HepG2 (cell line): Measurements from ENCODE around the gene FAM124B. TPM values are rescaled to one million over a fixed set of nuclear protein-coding genes. Genes with fewer than 3 reads are reported as not detected.

Experiments used
- ATAC-seq: fragments of 200-7000 bp; cut with Tn5 transposase; 3 replicates; pipeline ENCODE4 v1.9.1; 2020; ENCODE audit warnings: mild to moderate bottlenecking, moderate library complexity
- BruUV-seq: library from RNA; stranded (reverse); fragments of 400-500 nt; replicated peaks from 2 replicates; lab custom pipeline; 2021; lab: Mats Ljungman, UMichigan
- CTCF ChIA-PET: fragments of 300-600 bp; formaldehyde crosslinking; extraction: SDS; loops from one replicate; lab custom pipeline; 2021; ENCODE audit warnings: low total read pairs, inconsistent platforms, low intra/inter-chr PET ratio; lab: Yijun Ruan, JAX
- POLR2A ChIA-PET: fragments of 350-600 bp; sonication (Branson Sonifier 250); formaldehyde crosslinking; loops from one replicate; lab custom pipeline; 2020; ENCODE audit warnings: antibody characterized with exemption, inconsistent platforms; lab: Yijun Ruan, JAX
- DNase-seq: peaks from one replicate; pipeline ENCODE4 v3.0.0-alpha.2; 2015; ENCODE audit warnings: low spot score
- FAIRE-seq: peaks from 3 replicates; lab custom pipeline; 2011; peaks lifted over from hg19 to GRCh38; lab: Jason Lieb, UNC
- H2AFZ ChIP-seq: one replicate; pipeline ENCODE4 v1.6.1; 2011; ENCODE audit warnings: low read length, inconsistent platforms
- H3K27ac ChIP-seq: fragments of 300-600 bp; 3 replicates; pipeline ENCODE4 v1.8.0; 2011; ENCODE audit warnings: mixed run types, mild to moderate bottlenecking, mixed read lengths, low read length, inconsistent platforms; ENCODE audit not compliant: insufficient read depth; ENCODE audit errors: extremely low read length
- H3K27me3 ChIP-seq, 2 experiments: fragments of 200-600 bp in 1 of 2; 2 replicates in 1 of 2; 3 replicates in 1 of 2; pipeline versions ENCODE4 v1.6.0 to v1.8.0; 2011; ENCODE audit warnings: low read length in 2 of 2, mild to moderate bottlenecking in 2 of 2, moderate library complexity in 2 of 2, inconsistent platforms in 1 of 2; ENCODE audit not compliant: insufficient read depth in 2 of 2, control insufficient read depth in 1 of 2
- H3K36me3 ChIP-seq, 2 experiments: fragments of 200-600 bp in 1 of 2; replicated peaks in 1 of 2; 2 replicates in 1 of 2; 3 replicates in 1 of 2; pipeline versions ENCODE4 v1.5.1 to v1.8.0; 2011; ENCODE audit warnings: low read length in 2 of 2, inconsistent platforms in 1 of 2; ENCODE audit not compliant: insufficient read depth in 2 of 2, control insufficient read depth in 1 of 2
- H3K4me1 ChIP-seq: 2 replicates; pipeline ENCODE4 v1.5.1; 2012; ENCODE audit warnings: low read length, inconsistent platforms; ENCODE audit not compliant: insufficient read depth
- H3K4me2 ChIP-seq: 2 replicates; pipeline ENCODE4 v1.6.0; 2011; ENCODE audit warnings: low read depth, low read length, inconsistent platforms
- H3K4me3 ChIP-seq, 3 experiments: fragments of 200-600 bp in 1 of 3; sonication (generic), shearing (Covaris generic) in 1 of 3; replicated peaks in 1 of 3; 2 replicates each; pipeline ENCODE4 v1.5.1; 2011 to 2016; ENCODE audit warnings: low read length in 3 of 3, inconsistent platforms in 2 of 3, low read depth in 2 of 3, mild to moderate bottlenecking in 2 of 3, control low read depth in 1 of 3, mixed read lengths in 1 of 3; ENCODE audit not compliant: insufficient read depth in 1 of 3
- H3K79me2 ChIP-seq: one replicate; pipeline ENCODE4 v1.6.1; 2011; ENCODE audit warnings: low read length, inconsistent platforms; ENCODE audit not compliant: insufficient read depth
- H3K9ac ChIP-seq: 2 replicates; pipeline ENCODE4 v1.6.0; 2011; ENCODE audit warnings: mild to moderate bottlenecking, low read depth, low read length, inconsistent platforms; ENCODE audit not compliant: insufficient read depth
- H3K9me3 ChIP-seq: 2 replicates; pipeline ENCODE4 v1.5.1; 2012; ENCODE audit warnings: mild to moderate bottlenecking, low read length
- H4K20me1 ChIP-seq: 2 replicates; pipeline ENCODE4 v1.6.0; 2011; ENCODE audit warnings: inconsistent platforms, mild to moderate bottlenecking, low read length, moderate library complexity; ENCODE audit not compliant: insufficient read depth
- AGO1 ChIP-seq: fragments of 200-400 bp; formaldehyde crosslinking; IDR thresholded peaks from 2 replicates; pipeline ENCODE4 v1.6.1; 2017; ENCODE audit warnings: mild to moderate bottlenecking, low read depth, low read length, moderate library complexity; ENCODE audit not compliant: poor library complexity, severe bottlenecking
- AKNA ChIP-seq: sonication (generic); formaldehyde crosslinking; IDR thresholded peaks from 2 replicates; pipeline ENCODE4 v1.4.0; 2020; ENCODE audit warnings: missing genetic modification reagents, borderline replicate concordance
- CENPT ChIP-seq: sonication (generic); formaldehyde crosslinking; IDR thresholded peaks from 2 replicates; pipeline ENCODE4 v1.8.0; 2022; ENCODE audit warnings: low read depth, mild to moderate bottlenecking, moderate library complexity, missing genetic modification reagents
- FOXM1 ChIP-seq: sonication (generic); formaldehyde crosslinking; IDR thresholded peaks from 2 replicates; pipeline ENCODE4 v1.5.0; 2020; ENCODE audit warnings: missing genetic modification reagents
- LCORL ChIP-seq, 2 experiments: fragments of 450-650 bp in 1 of 2; sonication (generic) in 1 of 2; formaldehyde crosslinking in 1 of 2; IDR thresholded peaks; 2 replicates each; pipeline versions ENCODE4 v1.5.0 to v1.6.1; 2017 to 2020; ENCODE audit warnings: antibody characterized with exemption in 1 of 2, missing genetic modification reagents in 1 of 2
- REL ChIP-seq: sonication (generic); formaldehyde crosslinking; conservative IDR thresholded peaks from 2 replicates; pipeline ENCODE4 v1.8.0; 2022; ENCODE audit warnings: mild to moderate bottlenecking, missing genetic modification reagents, moderate library complexity
- SMAD9 ChIP-seq: sonication (generic); formaldehyde crosslinking; IDR thresholded peaks from 2 replicates; pipeline ENCODE4 v1.5.1; 2020; ENCODE audit warnings: mild to moderate bottlenecking, missing genetic modification reagents
- SP5 ChIP-seq: IDR thresholded peaks from 2 replicates; pipeline ENCODE4 v1.6.1; 2016; ENCODE audit warnings: low read depth, borderline replicate concordance
- TMF1 ChIP-seq: sonication (generic); formaldehyde crosslinking; IDR thresholded peaks from 2 replicates; pipeline ENCODE4 v1.8.1; 2022; ENCODE audit warnings: low read depth, missing genetic modification reagents
- ZBTB44 ChIP-seq: sonication (generic); formaldehyde crosslinking; IDR thresholded peaks from 2 replicates; pipeline ENCODE4 v1.4.0; 2020; ENCODE audit warnings: missing genetic modification reagents
- ZNF274 ChIP-seq: sonication (generic); formaldehyde crosslinking; IDR thresholded peaks from 2 replicates; pipeline ENCODE4 v1.5.1; 2020; ENCODE audit warnings: mild to moderate bottlenecking, missing genetic modification reagents
- ZNF430 ChIP-seq: sonication (generic); formaldehyde crosslinking; IDR thresholded peaks from 2 replicates; pipeline ENCODE4 v1.9.0; 2021; ENCODE audit warnings: mild to moderate bottlenecking, missing genetic modification reagents
- ZNF737 ChIP-seq: sonication (generic); formaldehyde crosslinking; IDR thresholded peaks from 2 replicates; pipeline ENCODE4 v1.5.0; 2020; ENCODE audit warnings: missing genetic modification reagents, mild to moderate bottlenecking, borderline replicate concordance
- WGBS: methylation state at CpG from one replicate; pipeline ENCODE4 v1.1.6; 2017; ENCODE audit warnings: low lambda C conversion rate; 5-methylcytosine and 5-hydroxymethylcytosine counted together
- in situ Hi-C: cut with HindIII; loops from 2 replicates; pipeline ENCODE4 v1.10.0; 2017; ENCODE audit warnings: low pct_unique_long_range_greater_than_20kb; ENCODE audit not compliant: extremely low pct_ligation_motif_present
- intact Hi-C: fragments of 100-400 bp; cut with micrococcal nuclease; formaldehyde crosslinking; loops from one replicate; pipeline ENCODE4 v1.10.0; 2022; ENCODE audit not compliant: unreplicated experiment
- polyA plus RNA-seq, 8 experiments: library from polyadenylated mRNA; depleted of rRNA in 3 of 8; stranded (reverse) in 7 of 8; unstranded in 1 of 8; fragments of >200 nt; fragmentation: Illumina TruSeq in 4 of 8; extraction: Trizol in 4 of 8; gene quantifications; 2 replicates each; pipeline versions ENCODE4 v1.2.1 to v1.2.3, GENCODE V29; 2011 to 2016; ENCODE audit warnings: low read depth in 4 of 8, missing spikeins in 1 of 8, mixed read lengths in 1 of 8; ENCODE audit not compliant: insufficient read depth in 1 of 8
- total RNA-seq, 5 experiments: library from RNA; depleted of rRNA; stranded (reverse); fragments of >200 nt; fragmentation: Illumina TruSeq; extraction: Trizol; gene quantifications; 2 replicates each; pipeline ENCODE4 v1.2.3, GENCODE V29; 2016; ENCODE audit warnings: low read depth in 1 of 5

FAM124B gene
- total and polyA plus RNA-seq, 2 of the 13 experiments (the other 11 are each of a cell fraction or from before 2014, with no cell fraction given) = not detected

- H3K9ac ChIP-seq = no peak overlapping the region
- TF ChIP-seq SP5 (no peak), TMF1 (no peak), AKNA (CRISPR knock-in tag) (no peak), FOXM1 (CRISPR knock-in tag) (no peak), ZBTB44 (CRISPR knock-in tag) (no peak), REL (CRISPR knock-in tag) (no peak), SMAD9 (CRISPR knock-in tag) (no peak), ZNF274 (CRISPR knock-in tag) (no peak), CENPT (no peak), ZNF737 (no peak), ZNF430 (CRISPR knock-in tag) (no peak), AGO1 (no peak), LCORL (IDR thresholded peaks at IDR 0.05) (no peak), LCORL (CRISPR knock-in tag; IDR thresholded peaks at IDR 0.05) (no peak)
These were observed 1.6 kb downstream of the FAM124B start for GRCh38 chr2:224400174-224400810.

More at GRCh38 chr2:224400174-224400810, 1.6 kb downstream of the FAM124B start:
- CTCF ChIA-PET = no interaction called here
- no peak overlapping the region for H3K27ac ChIP-seq
- H4K20me1 ChIP-seq = no peaks in the 10 kb centered on the region
- H3K36me3 ChIP-seq = no peaks in the 10 kb centered on the region
- in situ Hi-C loops = no loop called here
- no peaks in the 10 kb centered on the region; the same call in 1 of the 2 replicates for H3K9me3 ChIP-seq
- no peak for DNase-seq
- intact Hi-C loops = no loop called here
- no peak overlapping the region for H2AFZ ChIP-seq
- no peak overlapping the region for H3K4me3 ChIP-seq
- ATAC-seq = no peak
- no TSS peak for BruUV-seq
- FAIRE-seq = no peak
- no peak overlapping the region for H3K4me2 ChIP-seq
- POLR2A ChIA-PET = no interaction called here
- H3K27me3 ChIP-seq = peaks cover 3 to 17% of the 10 kb centered on the region in 2 experiments; a peak in 4 of 5 replicates
- no peaks in the 10 kb centered on the region for H3K79me2 ChIP-seq
- 57% methylated on average over 8 of the region's 8 CpGs for WGBS
- no peaks in the 10 kb centered on the region for H3K4me1 ChIP-seq
